HepG2 (cell line): Measurements from ENCODE around the gene PIGW. TPM values are rescaled to one million over a fixed set of nuclear protein-coding genes. Genes with fewer than 3 reads are reported as not detected.

Experiments used
- ATAC-seq: fragments of 200-7000 bp; cut with Tn5 transposase; 3 replicates; pipeline ENCODE4 v1.9.1; 2020; ENCODE audit warnings: mild to moderate bottlenecking, moderate library complexity
- BruUV-seq: library from RNA; stranded (reverse); fragments of 400-500 nt; replicated peaks from 2 replicates; lab custom pipeline; 2021; lab: Mats Ljungman, UMichigan
- CTCF ChIA-PET: fragments of 300-600 bp; formaldehyde crosslinking; extraction: SDS; loops from one replicate; lab custom pipeline; 2021; ENCODE audit warnings: low total read pairs, inconsistent platforms, low intra/inter-chr PET ratio; lab: Yijun Ruan, JAX
- POLR2A ChIA-PET: fragments of 350-600 bp; sonication (Branson Sonifier 250); formaldehyde crosslinking; loops from one replicate; lab custom pipeline; 2020; ENCODE audit warnings: antibody characterized with exemption, inconsistent platforms; lab: Yijun Ruan, JAX
- DNase-seq: peaks from one replicate; pipeline ENCODE4 v3.0.0-alpha.2; 2015; ENCODE audit warnings: low spot score
- FAIRE-seq: peaks from 3 replicates; lab custom pipeline; 2011; peaks lifted over from hg19 to GRCh38; lab: Jason Lieb, UNC
- H2AFZ ChIP-seq: one replicate; pipeline ENCODE4 v1.6.1; 2011; ENCODE audit warnings: low read length, inconsistent platforms
- H3K27ac ChIP-seq: fragments of 300-600 bp; 3 replicates; pipeline ENCODE4 v1.8.0; 2011; ENCODE audit warnings: mixed run types, mild to moderate bottlenecking, mixed read lengths, low read length, inconsistent platforms; ENCODE audit not compliant: insufficient read depth; ENCODE audit errors: extremely low read length
- H3K27me3 ChIP-seq, 2 experiments: fragments of 200-600 bp in 1 of 2; 2 replicates in 1 of 2; 3 replicates in 1 of 2; pipeline versions ENCODE4 v1.6.0 to v1.8.0; 2011; ENCODE audit warnings: low read length in 2 of 2, mild to moderate bottlenecking in 2 of 2, moderate library complexity in 2 of 2, inconsistent platforms in 1 of 2; ENCODE audit not compliant: insufficient read depth in 2 of 2, control insufficient read depth in 1 of 2
- H3K36me3 ChIP-seq, 2 experiments: fragments of 200-600 bp in 1 of 2; replicated peaks in 1 of 2; 2 replicates in 1 of 2; 3 replicates in 1 of 2; pipeline versions ENCODE4 v1.5.1 to v1.8.0; 2011; ENCODE audit warnings: low read length in 2 of 2, inconsistent platforms in 1 of 2; ENCODE audit not compliant: insufficient read depth in 2 of 2, control insufficient read depth in 1 of 2
- H3K4me1 ChIP-seq: 2 replicates; pipeline ENCODE4 v1.5.1; 2012; ENCODE audit warnings: low read length, inconsistent platforms; ENCODE audit not compliant: insufficient read depth
- H3K4me2 ChIP-seq: 2 replicates; pipeline ENCODE4 v1.6.0; 2011; ENCODE audit warnings: low read depth, low read length, inconsistent platforms
- H3K4me3 ChIP-seq, 3 experiments: fragments of 200-600 bp in 1 of 3; sonication (generic), shearing (Covaris generic) in 1 of 3; replicated peaks in 1 of 3; 2 replicates each; pipeline ENCODE4 v1.5.1; 2011 to 2016; ENCODE audit warnings: low read length in 3 of 3, inconsistent platforms in 2 of 3, low read depth in 2 of 3, mild to moderate bottlenecking in 2 of 3, control low read depth in 1 of 3, mixed read lengths in 1 of 3; ENCODE audit not compliant: insufficient read depth in 1 of 3
- H3K79me2 ChIP-seq: one replicate; pipeline ENCODE4 v1.6.1; 2011; ENCODE audit warnings: low read length, inconsistent platforms; ENCODE audit not compliant: insufficient read depth
- H3K9ac ChIP-seq: 2 replicates; pipeline ENCODE4 v1.6.0; 2011; ENCODE audit warnings: mild to moderate bottlenecking, low read depth, low read length, inconsistent platforms; ENCODE audit not compliant: insufficient read depth
- H3K9me3 ChIP-seq: 2 replicates; pipeline ENCODE4 v1.5.1; 2012; ENCODE audit warnings: mild to moderate bottlenecking, low read length
- H4K20me1 ChIP-seq: 2 replicates; pipeline ENCODE4 v1.6.0; 2011; ENCODE audit warnings: inconsistent platforms, mild to moderate bottlenecking, low read length, moderate library complexity; ENCODE audit not compliant: insufficient read depth
- AGO2 ChIP-seq: fragments of 200-400 bp; formaldehyde crosslinking; optimal IDR thresholded peaks from 2 replicates; pipeline ENCODE3; 2017; ENCODE audit warnings: mild to moderate bottlenecking, low read depth, low read length, moderate library complexity
- CCDC6 ChIP-seq: sonication (generic); formaldehyde crosslinking; IDR thresholded peaks from 2 replicates; pipeline ENCODE4 v1.8.1; 2022; ENCODE audit warnings: mild to moderate bottlenecking, missing genetic modification reagents, moderate library complexity
- JUN ChIP-seq: sonication (generic); formaldehyde crosslinking; IDR thresholded peaks from 2 replicates; pipeline ENCODE4 v1.4.0; 2020; ENCODE audit warnings: mild to moderate bottlenecking, missing genetic modification reagents
- NR3C1 ChIP-seq: sonication (generic); formaldehyde crosslinking; IDR thresholded peaks from 2 replicates; pipeline ENCODE4 v1.4.0; 2020; ENCODE audit warnings: missing genetic modification reagents
- ZFP36L2 ChIP-seq: sonication (generic); formaldehyde crosslinking; IDR thresholded peaks from 2 replicates; pipeline ENCODE4 v1.4.0; 2020; ENCODE audit warnings: missing genetic modification reagents
- ZNF530 ChIP-seq: sonication (generic); formaldehyde crosslinking; IDR thresholded peaks from 2 replicates; pipeline ENCODE4 v1.5.0; 2020; ENCODE audit warnings: low read depth, mild to moderate bottlenecking, missing genetic modification reagents
- WGBS: methylation state at CpG from one replicate; pipeline ENCODE4 v1.1.6; 2017; ENCODE audit warnings: low lambda C conversion rate; 5-methylcytosine and 5-hydroxymethylcytosine counted together
- in situ Hi-C: cut with HindIII; loops from 2 replicates; pipeline ENCODE4 v1.10.0; 2017; ENCODE audit warnings: low pct_unique_long_range_greater_than_20kb; ENCODE audit not compliant: extremely low pct_ligation_motif_present
- intact Hi-C: fragments of 100-400 bp; cut with micrococcal nuclease; formaldehyde crosslinking; loops from one replicate; pipeline ENCODE4 v1.10.0; 2022; ENCODE audit not compliant: unreplicated experiment
- polyA plus RNA-seq, 8 experiments: library from polyadenylated mRNA; depleted of rRNA in 3 of 8; stranded (reverse) in 7 of 8; unstranded in 1 of 8; fragments of >200 nt; fragmentation: Illumina TruSeq in 4 of 8; extraction: Trizol in 4 of 8; gene quantifications; 2 replicates each; pipeline versions ENCODE4 v1.2.1 to v1.2.3, GENCODE V29; 2011 to 2016; ENCODE audit warnings: low read depth in 4 of 8, missing spikeins in 1 of 8, mixed read lengths in 1 of 8; ENCODE audit not compliant: insufficient read depth in 1 of 8
- total RNA-seq, 5 experiments: library from RNA; depleted of rRNA; stranded (reverse); fragments of >200 nt; fragmentation: Illumina TruSeq; extraction: Trizol; gene quantifications; 2 replicates each; pipeline ENCODE4 v1.2.3, GENCODE V29; 2016; ENCODE audit warnings: low read depth in 1 of 5
- TF ChIP-seq, protein P1 (sequence below): sonication (generic); formaldehyde crosslinking; conservative IDR thresholded peaks from 2 replicates; pipeline ENCODE4 v1.4.0; 2020; ENCODE audit warnings: mild to moderate bottlenecking, missing genetic modification reagents, moderate library complexity
- TF ChIP-seq, protein P2 (sequence below): sonication (generic); formaldehyde crosslinking; IDR thresholded peaks from 2 replicates; pipeline ENCODE4 v1.5.1; 2020; ENCODE audit warnings: mild to moderate bottlenecking, missing genetic modification reagents
- TF ChIP-seq, protein P3 (sequence below): sonication (generic); formaldehyde crosslinking; conservative IDR thresholded peaks from 2 replicates; pipeline ENCODE4 v1.5.0; 2020; ENCODE audit warnings: missing genetic modification reagents

The PIGW gene
- total and polyA plus RNA-seq, 2 of the 13 experiments (the other 11 are each of a cell fraction or from before 2014, with no cell fraction given), result 9.0 to 24.0 TPM

DNA sequence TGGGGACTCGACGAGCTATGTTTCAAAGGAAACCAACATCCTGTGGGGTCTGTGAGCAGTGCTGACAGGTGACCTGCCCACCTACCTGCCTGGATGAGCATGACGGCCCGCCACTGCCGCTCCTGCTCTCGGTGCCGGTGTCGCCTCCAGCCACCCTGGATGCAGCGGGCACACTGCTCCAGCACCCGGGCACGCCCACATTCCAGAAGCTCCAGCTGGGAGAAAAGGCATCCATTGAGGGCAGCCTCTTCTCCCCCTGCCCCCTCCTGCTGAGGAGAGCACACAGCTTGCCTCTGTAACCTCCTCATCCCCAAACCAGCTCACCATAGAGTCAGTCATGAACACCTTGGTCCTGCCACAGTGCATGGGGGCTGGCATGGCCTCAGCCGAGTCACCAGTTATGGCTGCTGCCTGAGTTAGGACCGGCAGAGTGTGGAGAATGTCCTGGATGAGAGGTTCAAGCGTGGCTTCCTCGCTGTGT is 34.0 kb upstream of the PIGW start:
- intact Hi-C loops, result no loop called here
- H3K4me1 ChIP-seq, result peaks cover 3% of the 10 kb centered on the region
- no peaks in the 10 kb centered on the region for H4K20me1 ChIP-seq
- BruUV-seq, result no TSS peak
- in situ Hi-C loops, result no loop called here
- no peaks in the 10 kb centered on the region for H3K9me3 ChIP-seq
- FAIRE-seq, result no peak
- H3K36me3 ChIP-seq, result peaks cover 35 to 71% of the 10 kb centered on the region in 2 experiments
- DNase-seq, result no peak
- no peak overlapping the region for H3K27ac ChIP-seq
- no peak overlapping the region for H3K9ac ChIP-seq
- POLR2A ChIA-PET, result no interaction called here
- no peak overlapping the region for H2AFZ ChIP-seq
- no peak for ATAC-seq
- WGBS, result 88% methylated on average over 2 of the region's 15 CpGs
- CTCF ChIA-PET, result no interaction called here
- no peaks in the 10 kb centered on the region for H3K27me3 ChIP-seq
- no peak overlapping the region for H3K4me3 ChIP-seq
- H3K4me2 ChIP-seq, result no peak overlapping the region
- H3K79me2 ChIP-seq, result no peaks in the 10 kb centered on the region
- peak; percentile 57 for TF ChIP-seq AGO2
- no peak for TF ChIP-seq CCDC6 (CRISPR knock-in tag)
- TF ChIP-seq, all 625 proteins: peak for 1

DNA sequence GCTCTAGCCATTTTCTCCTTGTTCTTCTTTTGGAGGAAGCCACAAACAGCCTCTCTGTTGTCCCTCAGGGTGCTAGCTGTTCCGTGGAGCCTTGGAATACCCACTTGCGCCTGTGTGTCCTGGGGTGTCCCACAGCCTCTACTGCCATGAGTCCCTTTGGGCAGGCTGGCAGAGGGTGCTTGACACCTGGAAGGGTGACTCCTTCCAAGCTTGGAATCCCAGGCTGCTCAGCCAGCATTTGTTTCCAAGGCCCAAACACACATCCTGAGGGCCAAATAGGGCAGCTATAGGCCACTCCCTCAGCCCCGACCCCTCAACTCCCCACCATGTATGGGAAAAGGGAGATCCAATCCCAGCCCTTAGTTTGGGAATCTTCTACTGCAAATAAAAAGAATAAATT is 33.4 kb upstream of the PIGW start:
- Histone ChIP-seq H3K4me3 (no peak overlapping the region), H4K20me1 (no peaks in the 10 kb centered on the region), H3K27ac (no peak overlapping the region), H3K9me3 (no peaks in the 10 kb centered on the region), H3K9ac (no peak overlapping the region), H3K36me3 (peaks cover 35 to 69% of the 10 kb centered on the region in 2 experiments), H2AFZ (no peak overlapping the region), H3K4me2 (no peak overlapping the region), H3K27me3 (no peaks in the 10 kb centered on the region), H3K79me2 (no peaks in the 10 kb centered on the region), H3K4me1 (peaks cover 9% of the 10 kb centered on the region)
- ATAC-seq (no peak), DNase-seq (no peak), FAIRE-seq (no peak)
- no TSS peak for BruUV-seq
- WGBS, result 93% methylated on average over 3 of the region's 3 CpGs
- ChIA-PET CTCF (no interaction called here), POLR2A (no interaction called here)
- in situ Hi-C loops, result no loop called here
- intact Hi-C loops, result no loop called here
- TF ChIP-seq, protein P1, sequence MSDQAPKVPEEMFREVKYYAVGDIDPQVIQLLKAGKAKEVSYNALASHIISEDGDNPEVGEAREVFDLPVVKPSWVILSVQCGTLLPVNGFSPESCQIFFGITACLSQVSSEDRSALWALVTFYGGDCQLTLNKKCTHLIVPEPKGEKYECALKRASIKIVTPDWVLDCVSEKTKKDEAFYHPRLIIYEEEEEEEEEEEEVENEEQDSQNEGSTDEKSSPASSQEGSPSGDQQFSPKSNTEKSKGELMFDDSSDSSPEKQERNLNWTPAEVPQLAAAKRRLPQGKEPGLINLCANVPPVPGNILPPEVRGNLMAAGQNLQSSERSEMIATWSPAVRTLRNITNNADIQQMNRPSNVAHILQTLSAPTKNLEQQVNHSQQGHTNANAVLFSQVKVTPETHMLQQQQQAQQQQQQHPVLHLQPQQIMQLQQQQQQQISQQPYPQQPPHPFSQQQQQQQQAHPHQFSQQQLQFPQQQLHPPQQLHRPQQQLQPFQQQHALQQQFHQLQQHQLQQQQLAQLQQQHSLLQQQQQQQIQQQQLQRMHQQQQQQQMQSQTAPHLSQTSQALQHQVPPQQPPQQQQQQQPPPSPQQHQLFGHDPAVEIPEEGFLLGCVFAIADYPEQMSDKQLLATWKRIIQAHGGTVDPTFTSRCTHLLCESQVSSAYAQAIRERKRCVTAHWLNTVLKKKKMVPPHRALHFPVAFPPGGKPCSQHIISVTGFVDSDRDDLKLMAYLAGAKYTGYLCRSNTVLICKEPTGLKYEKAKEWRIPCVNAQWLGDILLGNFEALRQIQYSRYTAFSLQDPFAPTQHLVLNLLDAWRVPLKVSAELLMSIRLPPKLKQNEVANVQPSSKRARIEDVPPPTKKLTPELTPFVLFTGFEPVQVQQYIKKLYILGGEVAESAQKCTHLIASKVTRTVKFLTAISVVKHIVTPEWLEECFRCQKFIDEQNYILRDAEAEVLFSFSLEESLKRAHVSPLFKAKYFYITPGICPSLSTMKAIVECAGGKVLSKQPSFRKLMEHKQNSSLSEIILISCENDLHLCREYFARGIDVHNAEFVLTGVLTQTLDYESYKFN (CRISPR knock-in tag), result no peak
- TF ChIP-seq ZFP36L2 (CRISPR knock-in tag) (no peak), JUN (CRISPR knock-in tag) (no peak), NR3C1 (CRISPR knock-in tag) (no peak), ZNF530 (CRISPR knock-in tag) (no peak)
- TF ChIP-seq, protein P2, sequence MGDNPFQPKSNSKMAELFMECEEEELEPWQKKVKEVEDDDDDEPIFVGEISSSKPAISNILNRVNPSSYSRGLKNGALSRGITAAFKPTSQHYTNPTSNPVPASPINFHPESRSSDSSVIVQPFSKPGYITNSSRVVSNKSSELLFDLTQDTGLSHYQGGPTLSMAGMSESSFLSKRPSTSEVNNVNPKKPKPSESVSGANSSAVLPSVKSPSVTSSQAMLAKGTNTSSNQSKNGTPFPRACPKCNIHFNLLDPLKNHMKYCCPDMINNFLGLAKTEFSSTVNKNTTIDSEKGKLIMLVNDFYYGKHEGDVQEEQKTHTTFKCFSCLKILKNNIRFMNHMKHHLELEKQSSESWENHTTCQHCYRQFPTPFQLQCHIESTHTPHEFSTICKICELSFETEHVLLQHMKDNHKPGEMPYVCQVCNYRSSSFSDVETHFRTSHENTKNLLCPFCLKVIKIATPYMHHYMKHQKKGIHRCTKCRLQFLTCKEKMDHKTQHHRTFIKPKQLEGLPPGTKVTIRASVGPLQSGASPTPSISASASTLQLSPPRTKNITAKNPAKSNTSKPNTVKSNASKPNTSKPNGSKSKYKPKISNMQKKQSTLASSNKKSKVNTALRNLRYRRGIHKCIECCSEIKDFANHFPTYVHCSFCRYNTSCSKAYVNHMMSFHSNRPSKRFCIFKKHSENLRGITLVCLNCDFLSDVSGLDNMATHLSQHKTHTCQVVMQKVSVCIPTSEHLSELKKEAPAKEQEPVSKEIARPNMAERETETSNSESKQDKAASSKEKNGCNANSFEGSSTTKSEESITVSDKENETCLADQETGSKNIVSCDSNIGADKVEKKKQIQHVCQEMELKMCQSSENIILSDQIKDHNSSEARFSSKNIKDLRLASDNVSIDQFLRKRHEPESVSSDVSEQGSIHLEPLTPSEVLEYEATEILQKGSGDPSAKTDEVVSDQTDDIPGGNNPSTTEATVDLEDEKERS (CRISPR knock-in tag), result no peak
- TF ChIP-seq, protein P3, sequence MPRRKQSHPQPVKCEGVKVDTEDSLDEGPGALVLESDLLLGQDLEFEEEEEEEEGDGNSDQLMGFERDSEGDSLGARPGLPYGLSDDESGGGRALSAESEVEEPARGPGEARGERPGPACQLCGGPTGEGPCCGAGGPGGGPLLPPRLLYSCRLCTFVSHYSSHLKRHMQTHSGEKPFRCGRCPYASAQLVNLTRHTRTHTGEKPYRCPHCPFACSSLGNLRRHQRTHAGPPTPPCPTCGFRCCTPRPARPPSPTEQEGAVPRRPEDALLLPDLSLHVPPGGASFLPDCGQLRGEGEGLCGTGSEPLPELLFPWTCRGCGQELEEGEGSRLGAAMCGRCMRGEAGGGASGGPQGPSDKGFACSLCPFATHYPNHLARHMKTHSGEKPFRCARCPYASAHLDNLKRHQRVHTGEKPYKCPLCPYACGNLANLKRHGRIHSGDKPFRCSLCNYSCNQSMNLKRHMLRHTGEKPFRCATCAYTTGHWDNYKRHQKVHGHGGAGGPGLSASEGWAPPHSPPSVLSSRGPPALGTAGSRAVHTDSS (CRISPR knock-in tag), result no peak
